GM19240 (cell line): ENCODE data around the gene KIF5C.

Experiments
- DNase-seq: peaks from one replicate; pipeline ENCODE4 v3.0.0; 2011; ENCODE audit warnings: low spot score; ENCODE audit not compliant: insufficient read length

KIF5C gene

DNA sequence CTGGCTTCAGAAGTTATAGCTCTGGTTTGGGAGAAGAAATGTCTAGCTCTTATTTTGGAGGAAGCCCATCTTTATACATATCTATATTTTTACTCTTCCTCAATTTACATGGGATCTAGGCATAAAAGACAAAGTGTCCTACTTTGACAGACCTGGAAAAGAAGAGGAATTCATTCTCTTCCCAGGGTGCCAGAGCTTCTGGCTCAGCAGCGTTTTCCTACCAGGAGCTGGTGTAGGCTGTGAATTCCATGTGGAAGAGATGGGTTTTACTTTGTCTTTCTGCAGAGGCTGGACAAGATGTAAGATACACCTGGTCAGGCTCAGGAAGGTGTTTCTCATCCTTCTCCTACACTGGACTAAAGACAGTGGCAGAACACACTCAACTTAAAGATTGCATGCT, 113.3 kb downstream of the KIF5C start:
- no peak for DNase-seq

DNA sequence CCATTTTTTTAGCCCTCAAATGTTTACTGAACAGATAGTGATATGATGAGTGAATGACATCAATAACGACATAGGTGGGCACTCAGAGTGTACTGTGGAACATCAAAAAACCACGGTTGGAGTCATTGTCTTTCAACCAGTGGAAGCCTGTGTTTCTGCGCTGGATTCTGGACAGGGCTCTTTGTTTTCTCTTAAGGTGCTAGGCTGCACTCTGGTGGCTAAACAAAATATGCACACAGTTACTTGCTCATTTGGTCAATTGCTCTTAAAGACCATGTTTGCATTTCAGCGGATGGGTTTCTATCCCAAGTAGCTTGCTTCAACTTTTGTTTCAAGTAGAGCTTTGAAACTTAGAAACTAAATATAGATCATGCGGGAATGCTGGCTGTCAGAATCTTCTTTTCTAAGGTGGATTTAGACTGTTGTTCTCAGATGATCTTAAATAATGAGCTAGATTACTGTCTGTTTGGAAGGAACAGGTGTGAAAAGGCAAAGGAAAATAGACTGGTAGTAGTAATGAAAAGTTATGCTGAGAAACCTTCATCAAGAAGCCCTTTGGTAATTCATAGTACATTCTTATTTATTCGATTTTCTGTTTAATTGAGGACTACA, 115.0 kb downstream of the KIF5C start:
- peak; percentile 26 for DNase-seq

- DNase-seq: no peak
Measured at GRCh38 chr2:148990968-148991367, 115.9 kb downstream of the KIF5C start.

- DNase-seq: no peak
Measured at GRCh38 chr2:148992448-148992847, 117.4 kb downstream of the KIF5C start.

DNA sequence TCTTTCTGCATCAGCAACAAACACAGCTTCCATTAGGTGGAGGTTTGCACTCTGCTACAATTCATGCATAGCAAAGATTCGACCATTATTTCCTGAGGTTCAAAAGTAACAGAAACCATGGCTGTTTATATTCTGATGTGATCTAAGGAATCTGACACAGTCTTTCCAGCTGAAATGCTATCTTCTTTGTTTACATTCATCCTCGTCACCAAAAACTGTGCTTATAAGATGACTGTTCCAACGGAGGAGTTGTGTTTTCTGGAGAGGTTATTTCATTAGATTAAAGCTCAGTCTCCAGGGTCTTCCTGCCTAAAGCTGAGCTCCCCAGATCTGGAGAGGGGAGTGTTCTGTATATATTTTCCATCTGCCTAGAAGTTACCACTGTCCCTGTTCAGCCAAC, 118.3 kb downstream of the KIF5C start:
- no peak for DNase-seq

DNA sequence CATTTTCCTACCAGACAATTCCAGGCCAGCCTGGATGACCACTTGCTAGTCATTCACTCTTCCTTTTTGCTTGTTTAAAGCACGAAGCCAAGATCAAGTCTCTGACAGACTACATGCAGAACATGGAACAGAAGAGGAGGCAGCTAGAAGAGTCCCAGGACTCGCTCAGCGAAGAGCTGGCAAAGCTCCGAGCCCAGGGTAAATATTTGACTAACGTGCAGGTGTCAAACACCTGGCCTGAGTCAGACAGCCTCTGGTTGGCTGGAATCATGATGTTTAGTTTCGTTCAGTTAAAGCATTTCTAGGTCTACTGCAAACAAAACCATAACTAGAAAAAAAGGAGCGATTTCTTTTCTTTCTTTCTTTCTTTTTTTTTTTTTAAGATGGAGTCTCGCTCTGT, 119.3 kb downstream of the KIF5C start:
- DNase-seq: no peak

DNA sequence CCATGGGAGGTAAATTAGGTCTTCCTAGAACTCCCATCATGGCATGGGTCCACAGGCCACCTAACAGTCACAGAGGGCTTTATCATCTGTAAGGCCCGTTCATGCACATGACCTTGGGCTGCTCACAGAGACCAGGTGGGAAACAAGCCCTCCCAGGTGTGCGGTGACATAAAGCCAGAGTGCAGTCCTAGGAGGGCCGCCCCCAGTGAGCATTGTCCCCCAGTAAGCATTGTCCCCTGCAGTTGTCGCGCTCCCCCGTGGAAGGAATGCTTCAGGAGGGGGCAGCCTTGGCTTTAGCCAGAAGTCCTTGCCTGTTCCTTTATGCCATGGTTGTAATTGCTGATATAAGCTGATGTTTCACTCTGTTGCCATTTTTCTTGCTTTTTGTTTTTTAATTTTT, 121.8 kb downstream of the KIF5C start:
- DNase-seq: no peak

GRCh38 chr2:148998165-148998830, 123.3 kb downstream of the KIF5C start:
- no peak for DNase-seq

DNA sequence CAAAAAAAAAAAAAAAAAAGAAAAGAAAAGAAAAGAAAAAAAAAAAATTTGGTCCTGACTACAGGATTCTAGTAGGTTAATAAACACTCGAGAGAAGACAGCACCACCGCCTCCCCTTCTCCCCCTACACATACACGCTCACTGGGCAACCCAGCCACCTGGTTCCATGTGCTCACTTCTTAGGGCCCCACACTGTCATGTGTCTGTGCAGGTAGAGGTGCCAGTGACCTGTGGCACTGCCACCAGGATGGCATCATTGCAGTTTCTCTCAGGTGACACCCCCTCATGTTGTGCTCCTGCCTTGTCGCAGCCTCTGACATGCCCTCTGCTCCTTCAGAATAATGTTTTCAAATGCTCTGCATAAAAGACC, 123.8 kb downstream of the KIF5C start:
- DNase-seq: no peak

GRCh38 chr2:148999451-148999921, 124.5 kb downstream of the KIF5C start:
- DNase-seq: no peak

DNA sequence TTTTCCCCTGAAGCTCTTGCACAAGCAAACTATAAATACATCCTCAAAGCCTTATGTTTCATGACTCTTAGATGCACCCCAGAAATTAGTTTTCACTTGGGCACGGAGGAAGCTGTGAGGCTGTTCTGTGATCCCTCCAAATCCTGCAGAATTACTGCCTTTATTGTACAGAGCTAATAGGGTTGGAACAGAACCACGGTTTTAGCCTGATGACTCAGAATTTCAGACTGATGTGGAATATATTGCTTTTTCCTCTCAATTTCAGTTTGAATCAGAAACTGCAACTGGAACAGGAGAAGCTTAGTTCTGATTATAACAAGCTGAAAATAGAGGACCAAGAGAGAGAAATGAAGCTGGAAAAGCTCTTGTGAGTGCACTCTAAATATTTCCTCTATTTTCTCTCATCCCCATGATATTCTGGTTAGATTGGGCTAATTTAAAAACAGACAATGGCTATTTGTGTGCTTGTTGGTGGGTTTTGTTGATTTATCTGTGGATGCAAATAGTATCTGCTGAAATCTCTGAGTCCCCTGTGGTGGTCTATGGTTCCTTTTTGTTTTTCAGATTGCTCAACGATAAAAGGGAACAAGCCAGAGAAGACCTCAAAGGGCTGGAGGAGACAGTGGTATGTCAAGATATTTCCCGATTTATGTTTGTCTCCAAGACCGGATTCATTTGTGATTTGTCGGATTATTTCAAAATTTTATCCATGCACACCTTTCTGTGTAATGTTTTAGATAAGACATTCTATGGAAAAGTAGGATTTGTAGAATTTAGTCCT, 125.3 kb downstream of the KIF5C start:
- DNase-seq: no peak

- DNase-seq: no peak
Measured at GRCh38 chr2:149001496-149001895, 126.5 kb downstream of the KIF5C start.

GRCh38 chr2:149002378-149002890, 127.4 kb downstream of the KIF5C start:
- DNase-seq: no peak

- no peak for DNase-seq
Measured at GRCh38 chr2:149002891-149003740, 128.1 kb downstream of the KIF5C start.

- no peak for DNase-seq
Measured at GRCh38 chr2:149004836-149005235, 129.8 kb downstream of the KIF5C start.

DNA sequence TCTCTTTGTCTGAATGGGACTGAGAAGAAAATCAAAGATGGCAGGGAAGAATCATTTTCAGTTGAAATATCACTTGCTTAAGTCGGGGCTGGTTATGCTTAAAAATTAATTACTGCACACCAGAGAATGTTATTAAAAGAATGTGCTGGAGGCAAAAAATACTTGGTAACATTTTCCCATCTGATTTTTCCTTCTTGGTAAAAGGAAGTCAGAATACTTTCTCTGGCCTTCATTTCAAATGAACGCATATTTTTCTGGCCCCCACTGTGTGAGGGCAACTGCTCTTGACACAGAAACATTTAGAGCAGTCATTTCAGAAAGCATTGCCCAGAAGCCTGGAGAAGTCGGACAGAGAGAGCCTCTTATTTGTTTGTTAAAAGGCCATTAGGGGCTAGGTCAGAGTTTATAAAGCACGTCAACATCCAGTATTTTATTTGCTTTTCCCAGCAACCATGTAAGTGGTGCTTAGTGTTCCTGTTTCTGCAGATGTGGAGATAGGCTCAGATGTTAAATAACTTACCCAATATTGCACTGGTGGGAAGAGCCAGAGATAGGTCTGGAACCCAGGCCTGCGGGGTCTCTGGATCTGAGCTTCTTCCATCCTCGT, 130.5 kb downstream of the KIF5C start:
- no peak for DNase-seq

- DNase-seq: no peak
Measured at GRCh38 chr2:149006883-149007543, 132.0 kb downstream of the KIF5C start.

GRCh38 chr2:149008381-149008780, 133.4 kb downstream of the KIF5C start:
- no peak for DNase-seq

DNA sequence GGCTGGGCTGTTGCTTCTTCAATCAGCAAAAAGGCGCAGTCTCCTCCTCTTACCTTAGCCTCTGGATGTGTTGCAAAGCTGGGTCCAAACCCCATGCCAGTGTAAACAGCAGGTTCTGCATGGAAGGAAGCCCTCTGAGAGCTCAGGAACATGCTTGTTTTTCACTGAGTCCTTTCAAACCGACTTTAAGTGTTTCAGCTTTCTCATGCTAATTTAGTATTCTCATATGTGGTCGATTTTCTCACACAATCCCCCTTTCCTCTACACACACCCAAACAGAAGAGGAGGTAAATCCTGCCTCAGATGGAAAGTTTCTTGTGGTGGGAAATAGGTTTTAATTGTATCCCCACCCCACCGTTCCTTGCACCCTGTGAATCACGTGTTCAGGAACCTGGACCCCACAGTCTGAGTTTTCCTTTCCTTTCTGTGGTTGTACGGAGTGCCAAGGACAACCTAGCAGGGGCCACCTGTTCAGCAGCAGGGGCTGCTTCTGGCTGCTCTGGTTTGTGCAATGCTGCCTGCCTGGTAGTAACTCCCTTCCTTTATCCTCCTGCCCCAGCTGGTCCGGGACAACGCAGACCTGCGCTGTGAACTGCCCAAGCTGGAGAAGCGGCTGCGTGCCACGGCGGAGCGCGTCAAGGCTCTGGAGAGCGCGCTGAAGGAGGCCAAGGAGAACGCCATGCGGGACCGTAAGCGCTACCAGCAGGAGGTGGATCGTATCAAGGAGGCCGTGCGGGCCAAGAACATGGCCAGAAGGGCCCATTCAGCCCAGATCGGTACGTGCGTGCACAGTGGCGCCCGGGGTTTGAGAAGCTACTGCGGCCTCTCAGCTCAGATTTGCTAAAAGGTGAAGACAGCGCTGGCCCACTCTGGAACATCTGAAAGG, 134.8 kb downstream of the KIF5C start:
- no peak for DNase-seq
